GM19025 (cell line): ENCODE data around the gene PIK3C2B.
A peak's percentile ranks its signal among the peaks of the same experiment; 100 is the strongest.

Experiments used
- ATAC-seq: cut with Tn5 transposase; IDR thresholded peaks from one replicate; pipeline ENCODE4 v1.9.1; 2021; ENCODE audit warnings: mild to moderate bottlenecking, low read depth, moderate library complexity; ENCODE audit not compliant: unreplicated experiment

The PIK3C2B gene

GRCh38 chr1:204483791-204484190, 10.8 kb downstream of the PIK3C2B start:
- ATAC-seq: no peak

GRCh38 chr1:204480515-204480914, 14.1 kb downstream of the PIK3C2B start:
- ATAC-seq: no peak

GRCh38 chr1:204479387-204480136, 15.0 kb downstream of the PIK3C2B start:
- no peak for ATAC-seq

- no peak for ATAC-seq
These were observed 15.7 kb downstream of the PIK3C2B start for GRCh38 chr1:204478921-204479320.

GRCh38 chr1:204478172-204478899, 16.3 kb downstream of the PIK3C2B start:
- no peak for ATAC-seq

GRCh38 chr1:204477036-204477740, 17.4 kb downstream of the PIK3C2B start:
- no peak for ATAC-seq

- no peak for ATAC-seq
These were observed 18.0 kb downstream of the PIK3C2B start for GRCh38 chr1:204476563-204476962.

GRCh38 chr1:204475656-204476432, 18.8 kb downstream of the PIK3C2B start:
- ATAC-seq: no peak

- ATAC-seq: no peak
These were observed 21.1 kb downstream of the PIK3C2B start for GRCh38 chr1:204473400-204473965.

GRCh38 chr1:204472660-204473059, 21.9 kb downstream of the PIK3C2B start:
- no peak for ATAC-seq

- ATAC-seq: no peak
These were observed 22.9 kb downstream of the PIK3C2B start for GRCh38 chr1:204471687-204472086.

GRCh38 chr1:204469304-204469703, 25.3 kb downstream of the PIK3C2B start:
- no peak for ATAC-seq

- no peak for ATAC-seq
These were observed 25.8 kb downstream of the PIK3C2B start for GRCh38 chr1:204468766-204469302.

- ATAC-seq: no peak
These were observed 26.4 kb downstream of the PIK3C2B start for GRCh38 chr1:204468206-204468605.

- no peak for ATAC-seq
These were observed 27.9 kb downstream of the PIK3C2B start for GRCh38 chr1:204466416-204467405.

- ATAC-seq: peak; percentile 61
These were observed 28.8 kb downstream of the PIK3C2B start for GRCh38 chr1:204465546-204466415.

- ATAC-seq: no peak
These were observed 29.9 kb downstream of the PIK3C2B start for GRCh38 chr1:204464701-204465100.

- no peak for ATAC-seq
These were observed 30.4 kb downstream of the PIK3C2B start for GRCh38 chr1:204464187-204464631.
